H9 (cell line): ENCODE results near the gene SFI1. TPM values are rescaled to one million over a fixed set of nuclear protein-coding genes. Genes with fewer than 3 reads are reported as not detected.

Experiments
- DNase-seq: peaks from one replicate; pipeline ENCODE4 v3.0.0-alpha.2; 2017
- H2AFZ ChIP-seq: one replicate; pipeline ENCODE4 v1.6.1; 2013; ENCODE audit warnings: mild to moderate bottlenecking, low read length, control low read depth, moderate library complexity
- H2AK5ac ChIP-seq: 2 replicates; pipeline ENCODE4 v1.6.1; 2013; ENCODE audit warnings: low read length, control low read depth, mixed read lengths; ENCODE audit not compliant: insufficient read length
- H2BK120ac ChIP-seq: one replicate; pipeline ENCODE4 v1.6.1; 2013; ENCODE audit warnings: low read depth, mild to moderate bottlenecking, low read length, control low read depth, inconsistent platforms; ENCODE audit not compliant: poor library complexity, severe bottlenecking
- H2BK12ac ChIP-seq: 2 replicates; pipeline ENCODE4 v1.6.1; 2013; ENCODE audit warnings: low read length, control low read depth, mixed read lengths, low read depth; ENCODE audit not compliant: insufficient read length
- H2BK15ac ChIP-seq: 2 replicates; pipeline ENCODE4 v1.6.1; 2013; ENCODE audit warnings: low read depth, low read length, control low read depth
- H2BK20ac ChIP-seq: one replicate; pipeline ENCODE4 v1.6.1; 2013; ENCODE audit warnings: low read depth, mild to moderate bottlenecking, low read length, control low read depth, inconsistent platforms; ENCODE audit not compliant: poor library complexity, severe bottlenecking
- H2BK5ac ChIP-seq: 2 replicates; pipeline ENCODE4 v1.6.1; 2013; ENCODE audit warnings: low read length, control low read depth, mixed read lengths; ENCODE audit not compliant: insufficient read length
- H3K14ac ChIP-seq: 2 replicates; pipeline ENCODE4 v1.6.1; 2013; ENCODE audit warnings: low read length, control low read depth; ENCODE audit not compliant: insufficient read depth
- H3K18ac ChIP-seq: 2 replicates; pipeline ENCODE4 v1.6.1; 2013; ENCODE audit warnings: low read depth, mild to moderate bottlenecking, mixed read lengths, low read length, control low read depth; ENCODE audit not compliant: insufficient read length
- H3K23ac ChIP-seq: 2 replicates; pipeline ENCODE4 v1.6.1; 2013; ENCODE audit warnings: low read length, control low read depth, mixed read lengths, low read depth; ENCODE audit not compliant: insufficient read length
- H3K23me2 ChIP-seq: 2 replicates; pipeline ENCODE4 v1.6.1; 2013; ENCODE audit warnings: low read depth, mild to moderate bottlenecking, mixed read lengths, low read length, control low read depth; ENCODE audit not compliant: insufficient read length, poor library complexity, severe bottlenecking
- H3K27ac ChIP-seq: 2 replicates; pipeline ENCODE4 v1.5.1; 2013; ENCODE audit warnings: low read length, control low read depth, mixed read lengths, low read depth; ENCODE audit not compliant: insufficient read length
- H3K27me3 ChIP-seq: 2 replicates; pipeline ENCODE4 v1.6.1; 2013; ENCODE audit warnings: low read length, control low read depth, inconsistent platforms; ENCODE audit not compliant: insufficient read depth
- H3K4ac ChIP-seq: 2 replicates; pipeline ENCODE4 v1.6.1; 2013; ENCODE audit warnings: low read depth, mild to moderate bottlenecking, control low read depth, inconsistent platforms, low read length, moderate library complexity
- H3K4me1 ChIP-seq: 2 replicates; pipeline ENCODE4 v1.6.1; 2013; ENCODE audit warnings: low read length, control low read depth, inconsistent platforms; ENCODE audit not compliant: insufficient read depth
- H3K4me2 ChIP-seq: 2 replicates; pipeline ENCODE4 v1.6.1; 2013; ENCODE audit warnings: low read length, control low read depth, mixed read lengths; ENCODE audit not compliant: insufficient read length, insufficient read depth
- H3K56ac ChIP-seq: 2 replicates; pipeline ENCODE4 v1.6.1; 2013; ENCODE audit warnings: low read depth, mild to moderate bottlenecking, mixed read lengths, low read length, control low read depth; ENCODE audit not compliant: insufficient read length
- H3K79me1 ChIP-seq: 2 replicates; pipeline ENCODE4 v1.6.1; 2013; ENCODE audit warnings: low read depth, mild to moderate bottlenecking, moderate library complexity, low read length, control low read depth, inconsistent platforms; ENCODE audit not compliant: insufficient read depth, poor library complexity, severe bottlenecking
- H3K79me2 ChIP-seq: 2 replicates; pipeline ENCODE4 v1.6.1; 2013; ENCODE audit warnings: low read length, control low read depth, inconsistent platforms; ENCODE audit not compliant: insufficient read depth
- H3K9ac ChIP-seq: 2 replicates; pipeline ENCODE4 v1.6.1; 2013; ENCODE audit warnings: low read length, control low read depth, mixed read lengths; ENCODE audit not compliant: insufficient read length; ENCODE audit errors: extremely low read depth
- H3K9me3 ChIP-seq: one replicate; pipeline ENCODE4 v1.6.1; 2013; ENCODE audit warnings: low read depth, low read length, inconsistent platforms; ENCODE audit not compliant: control insufficient read depth
- H3T11ph ChIP-seq: one replicate; pipeline ENCODE4 v1.6.1; 2013; ENCODE audit warnings: mild to moderate bottlenecking, low read length, control low read depth, inconsistent platforms
- H4K20me1 ChIP-seq: one replicate; pipeline ENCODE4 v1.6.1; 2013; ENCODE audit not compliant: control insufficient read depth, insufficient read length, insufficient read depth
- H4K5ac ChIP-seq: 2 replicates; pipeline ENCODE4 v1.6.1; 2013; ENCODE audit warnings: low read depth, mild to moderate bottlenecking, mixed read lengths, low read length, control low read depth; ENCODE audit not compliant: insufficient read length
- H4K8ac ChIP-seq: replicated peaks from 2 replicates; pipeline ENCODE4 v1.6.1; 2013; ENCODE audit warnings: low read length, control low read depth, mixed read lengths, low read depth; ENCODE audit not compliant: insufficient read length
- H4K91ac ChIP-seq: 2 replicates; pipeline ENCODE4 v1.6.1; 2013; ENCODE audit warnings: low read depth, mild to moderate bottlenecking, moderate library complexity, mixed read lengths, low read length, control low read depth; ENCODE audit not compliant: insufficient read length
- H3K27ac Mint-ChIP-seq, 3 experiments: 2 replicates in 2 of 3; 3 replicates in 1 of 3; pipeline ENCODE4 v1.8.0; 2020 to 2021; ENCODE audit warnings: mixed read lengths in 3 of 3, mild to moderate bottlenecking in 1 of 3, moderate library complexity in 1 of 3
- H3K27me3 Mint-ChIP-seq: 2 replicates; pipeline ENCODE4 v1.8.0; 2021; ENCODE audit warnings: low read depth, mild to moderate bottlenecking, moderate library complexity, mixed read lengths
- H3K36me3 Mint-ChIP-seq, 3 experiments: 2 replicates in 2 of 3; 3 replicates in 1 of 3; pipeline ENCODE4 v1.8.0; 2020 to 2021; ENCODE audit warnings: low read depth in 3 of 3, mixed read lengths in 3 of 3; ENCODE audit not compliant: insufficient read depth in 1 of 3
- H3K4me1 Mint-ChIP-seq, 2 experiments: 2 replicates each; pipeline ENCODE4 v1.8.0; 2020; ENCODE audit warnings: mixed read lengths in 2 of 2
- H3K4me3 Mint-ChIP-seq, 2 experiments: 2 replicates in 1 of 2; 3 replicates in 1 of 2; pipeline ENCODE4 v1.8.0; 2020 to 2021; ENCODE audit warnings: mild to moderate bottlenecking in 2 of 2, mixed read lengths in 2 of 2, moderate library complexity in 1 of 2
- H3K9me3 Mint-ChIP-seq, 2 experiments: 2 replicates in 1 of 2; 3 replicates in 1 of 2; pipeline ENCODE4 v1.8.0; 2020; ENCODE audit warnings: mild to moderate bottlenecking in 2 of 2, mixed read lengths in 2 of 2, moderate library complexity in 1 of 2
- WGBS: extraction: QIAGEN DNeasy Blood & Tissue Kit; methylation state at CpG from one replicate; pipeline ENCODE4 v1.1.7; 2013; ENCODE audit warnings: missing lambda C conversion rate, low lambda C conversion rate, mixed read lengths; ENCODE audit not compliant: insufficient read length; ENCODE audit errors: extremely low coverage; 5-methylcytosine and 5-hydroxymethylcytosine counted together
- total RNA-seq: library from RNA; stranded (reverse); gene quantifications from 2 replicates; pipeline ENCODE4 v1.2.1, GENCODE V29; 2021
- TF ChIP-seq, protein P1 (sequence below): fragments of 200-600 bp; sonication (generic); conservative IDR thresholded peaks from 3 replicates; pipeline ENCODE4 v1.8.0; 2021; ENCODE audit warnings: antibody characterized with exemption, mild to moderate bottlenecking

SFI1 gene
- total RNA-seq, 1 experiment from 2014 or later, result 26.4 TPM

DNA sequence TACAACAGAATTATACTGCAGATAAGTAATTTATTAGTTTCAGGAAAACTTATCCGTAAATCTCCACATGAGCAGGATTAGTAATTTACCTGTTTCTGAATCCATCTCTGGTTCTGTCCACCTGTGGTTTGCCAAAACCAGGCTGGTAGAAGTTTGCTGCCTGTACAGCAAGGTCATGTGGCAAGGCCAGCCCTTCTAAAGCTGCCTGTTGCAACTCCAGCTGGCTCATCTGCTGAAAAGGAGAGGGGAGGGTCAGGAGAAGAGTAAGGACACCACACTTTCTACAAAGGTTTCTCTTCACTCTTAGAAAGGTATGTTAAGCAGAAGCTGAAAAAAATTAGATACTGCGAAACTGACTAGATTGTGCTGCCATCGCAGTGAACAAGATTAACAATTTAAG lies 49.0 kb upstream of the SFI1 start:
- Histone ChIP-seq H3K27me3 (no peaks in the 10 kb centered on the region), H2AFZ (no peak overlapping the region), H3K4ac (no peak overlapping the region), H4K8ac (no peak overlapping the region), H4K91ac (no peak overlapping the region), H3K79me2 (no peaks in the 10 kb centered on the region), H3K56ac (no peak overlapping the region), H2AK5ac (no peak overlapping the region), H3K9ac (no peak overlapping the region), H3K79me1 (no peaks in the 10 kb centered on the region), H3K9me3 (no peaks in the 10 kb centered on the region), H3K4me2 (no peak overlapping the region), H3K23ac (no peak overlapping the region), H3K23me2 (no peaks in the 10 kb centered on the region), H3K18ac (no peak overlapping the region), H2BK20ac (no peak overlapping the region), H3K4me1 (no peaks in the 10 kb centered on the region), H2BK120ac (no peak overlapping the region), H2BK12ac (no peak overlapping the region), H3K27ac (no peak overlapping the region), H4K20me1 (no peaks in the 10 kb centered on the region), H3K14ac (no peak overlapping the region), H3T11ph (no peak overlapping the region), H4K5ac (no peak overlapping the region), H2BK5ac (no peak overlapping the region), H2BK15ac (no peak overlapping the region)
- H3K4me1 Mint-ChIP-seq, result peaks cover 7 to 10% of the 10 kb centered on the region in 2 experiments
- H3K9me3 Mint-ChIP-seq, result no peaks in the 10 kb centered on the region
- no peak overlapping the region for H3K27ac Mint-ChIP-seq
- DNase-seq, result no peak
- peaks cover 0 to 38% (median 14%) of the 10 kb centered on the region in 3 experiments; a peak in 5 of 7 replicates for H3K36me3 Mint-ChIP-seq
- no peaks in the 10 kb centered on the region for H3K27me3 Mint-ChIP-seq
- WGBS, result no CpG with 5 or more reads among the region's 3 CpGs
- TF ChIP-seq, protein P1, sequence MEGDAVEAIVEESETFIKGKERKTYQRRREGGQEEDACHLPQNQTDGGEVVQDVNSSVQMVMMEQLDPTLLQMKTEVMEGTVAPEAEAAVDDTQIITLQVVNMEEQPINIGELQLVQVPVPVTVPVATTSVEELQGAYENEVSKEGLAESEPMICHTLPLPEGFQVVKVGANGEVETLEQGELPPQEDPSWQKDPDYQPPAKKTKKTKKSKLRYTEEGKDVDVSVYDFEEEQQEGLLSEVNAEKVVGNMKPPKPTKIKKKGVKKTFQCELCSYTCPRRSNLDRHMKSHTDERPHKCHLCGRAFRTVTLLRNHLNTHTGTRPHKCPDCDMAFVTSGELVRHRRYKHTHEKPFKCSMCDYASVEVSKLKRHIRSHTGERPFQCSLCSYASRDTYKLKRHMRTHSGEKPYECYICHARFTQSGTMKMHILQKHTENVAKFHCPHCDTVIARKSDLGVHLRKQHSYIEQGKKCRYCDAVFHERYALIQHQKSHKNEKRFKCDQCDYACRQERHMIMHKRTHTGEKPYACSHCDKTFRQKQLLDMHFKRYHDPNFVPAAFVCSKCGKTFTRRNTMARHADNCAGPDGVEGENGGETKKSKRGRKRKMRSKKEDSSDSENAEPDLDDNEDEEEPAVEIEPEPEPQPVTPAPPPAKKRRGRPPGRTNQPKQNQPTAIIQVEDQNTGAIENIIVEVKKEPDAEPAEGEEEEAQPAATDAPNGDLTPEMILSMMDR, result no peak
- no peak overlapping the region for H3K4me3 Mint-ChIP-seq
